ENCODE data around the gene MBP. TPM values are rescaled to one million over a fixed set of nuclear protein-coding genes. Genes with fewer than 3 reads are reported as not detected.

The MBP gene
- total and polyA plus RNA-seq, 2 experiments from 2014 or later: 18.4 to 22.9 TPM

DNA sequence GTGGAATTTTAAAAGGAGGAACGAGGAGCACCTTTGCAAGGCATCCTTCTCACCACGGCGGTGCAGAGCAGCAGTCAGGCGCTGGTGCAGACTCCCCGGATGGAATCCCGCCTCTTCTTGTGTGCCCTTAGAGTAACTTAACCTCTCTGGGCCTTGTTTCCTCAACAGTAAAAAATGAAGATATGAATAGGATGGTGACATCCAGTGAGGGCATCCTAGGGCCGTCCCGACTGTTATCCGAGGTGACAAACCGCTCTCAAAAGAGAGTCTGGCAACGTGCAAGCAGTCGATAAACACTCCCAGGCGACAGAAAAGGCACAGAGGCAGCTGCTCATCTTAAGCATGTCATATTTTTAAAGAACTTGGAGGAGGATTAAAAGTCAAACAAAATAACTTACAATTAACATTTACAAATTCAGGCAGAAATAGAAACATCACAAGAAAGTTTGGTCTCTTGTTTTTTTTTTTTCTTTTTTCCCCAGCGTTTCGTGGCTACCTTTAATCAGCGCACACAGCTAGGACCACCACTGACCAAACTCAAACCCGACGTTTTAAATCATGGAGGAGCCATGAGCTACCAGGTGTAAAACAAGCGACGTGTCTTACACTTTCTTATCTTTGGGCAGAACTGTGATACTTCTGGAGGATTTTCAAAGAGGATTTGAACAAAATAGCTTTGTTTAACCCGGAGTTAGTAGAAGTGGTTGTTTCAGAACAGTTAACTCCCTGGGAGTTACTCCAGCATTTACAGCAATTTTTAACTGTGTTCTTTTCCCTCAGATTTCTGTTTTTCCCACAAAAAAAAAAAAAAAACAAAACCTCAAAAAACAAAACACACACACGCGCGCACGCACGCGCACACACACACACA is 2.1 kb downstream of the MBP start (continued):
- TF ChIP-seq, protein P1, sequence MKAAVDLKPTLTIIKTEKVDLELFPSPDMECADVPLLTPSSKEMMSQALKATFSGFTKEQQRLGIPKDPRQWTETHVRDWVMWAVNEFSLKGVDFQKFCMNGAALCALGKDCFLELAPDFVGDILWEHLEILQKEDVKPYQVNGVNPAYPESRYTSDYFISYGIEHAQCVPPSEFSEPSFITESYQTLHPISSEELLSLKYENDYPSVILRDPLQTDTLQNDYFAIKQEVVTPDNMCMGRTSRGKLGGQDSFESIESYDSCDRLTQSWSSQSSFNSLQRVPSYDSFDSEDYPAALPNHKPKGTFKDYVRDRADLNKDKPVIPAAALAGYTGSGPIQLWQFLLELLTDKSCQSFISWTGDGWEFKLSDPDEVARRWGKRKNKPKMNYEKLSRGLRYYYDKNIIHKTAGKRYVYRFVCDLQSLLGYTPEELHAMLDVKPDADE (IDR thresholded peaks at IDR 0.05): no peak
- no peak for TF ChIP-seq STAT1 (IDR thresholded peaks at IDR 0.05; ENCODE audit: unreplicated experiment)

DNA sequence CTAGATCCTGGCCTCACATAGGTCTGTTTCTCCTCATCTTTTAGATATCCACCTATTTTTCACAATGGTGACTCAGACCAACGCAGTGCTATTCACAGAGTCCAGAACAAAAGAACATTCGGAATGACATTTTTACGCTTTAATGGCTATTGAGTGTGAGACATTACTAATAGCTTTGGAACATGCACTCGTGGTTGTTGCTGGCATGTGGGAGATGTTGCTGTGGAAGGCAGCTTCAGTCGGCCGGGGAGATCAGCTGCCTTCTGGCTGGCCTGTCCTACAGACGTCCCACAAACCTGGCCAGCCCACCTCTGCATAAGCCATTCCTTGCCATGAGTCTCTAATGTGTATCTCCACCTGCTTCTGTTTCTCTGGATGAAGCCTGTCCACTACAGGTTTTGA is 3.4 kb downstream of the MBP start:
- Mint-ChIP-seq H3K4me3 (no peak overlapping the region), H3K4me1 (peaks cover 32% of the 10 kb centered on the region), H3K27ac (no peak overlapping the region), H3K36me3 (ENCODE audit: low read depth) (peaks cover 10% of the 10 kb centered on the region; the same call in 2 of the 3 replicates), H3K27me3 (ENCODE audit: insufficient read depth, low read depth, poor library complexity) (peaks cover 25% of the 10 kb centered on the region), H3K9me3 (no peaks in the 10 kb centered on the region)
- H3K79me2 ChIP-seq (replicated peaks; ENCODE audit: insufficient read depth): peaks cover 57% of the 10 kb centered on the region
- H4K20me1 ChIP-seq (replicated peaks; ENCODE audit: insufficient read depth): peaks cover 15% of the 10 kb centered on the region; the same call in 1 of the 2 replicates
- no peak overlapping the region for H3K4me3 ChIP-seq
- no peaks in the 10 kb centered on the region for H3K36me3 ChIP-seq (ENCODE audit: insufficient read depth)
- no peak overlapping the region for H2AFZ ChIP-seq
- no peaks in the 10 kb centered on the region for H3K9me2 ChIP-seq (ENCODE audit: insufficient read depth)
- peaks cover 17% of the 10 kb centered on the region for H3K4me1 ChIP-seq (ENCODE audit: insufficient read depth)
- no peak for DNase-seq (ENCODE audit: low spot score)
- H3F3A ChIP-seq (replicated peaks; ENCODE audit: low read depth): peaks cover 5% of the 10 kb centered on the region; the same call in 1 of the 2 replicates
- peaks cover 33% of the 10 kb centered on the region for H3K27me3 ChIP-seq (ENCODE audit: insufficient read depth)
- H3K4me2 ChIP-seq: no peak overlapping the region
- no peak for ATAC-seq
- no peak overlapping the region for H3K27ac ChIP-seq (ENCODE audit: low read depth)
- TF ChIP-seq POLR2AphosphoS5 (IDR thresholded peaks at IDR 0.05; ENCODE audit: low read depth) (no peak), STAT1 (IDR thresholded peaks at IDR 0.05; ENCODE audit: unreplicated experiment) (no peak), ZNF114 (CRISPR knock-in tag; IDR thresholded peaks at IDR 0.05) (no peak), NANOG (IDR thresholded peaks at IDR 0.05; ENCODE audit: borderline replicate concordance) (no peak), EZH2phosphoT487 (IDR thresholded peaks at IDR 0.05; ENCODE audit: unreplicated experiment) (no peak), EZH2 (IDR thresholded peaks at IDR 0.05; ENCODE audit: low read depth, unreplicated experiment) (no peak)
- TF ChIP-seq, protein P2, sequence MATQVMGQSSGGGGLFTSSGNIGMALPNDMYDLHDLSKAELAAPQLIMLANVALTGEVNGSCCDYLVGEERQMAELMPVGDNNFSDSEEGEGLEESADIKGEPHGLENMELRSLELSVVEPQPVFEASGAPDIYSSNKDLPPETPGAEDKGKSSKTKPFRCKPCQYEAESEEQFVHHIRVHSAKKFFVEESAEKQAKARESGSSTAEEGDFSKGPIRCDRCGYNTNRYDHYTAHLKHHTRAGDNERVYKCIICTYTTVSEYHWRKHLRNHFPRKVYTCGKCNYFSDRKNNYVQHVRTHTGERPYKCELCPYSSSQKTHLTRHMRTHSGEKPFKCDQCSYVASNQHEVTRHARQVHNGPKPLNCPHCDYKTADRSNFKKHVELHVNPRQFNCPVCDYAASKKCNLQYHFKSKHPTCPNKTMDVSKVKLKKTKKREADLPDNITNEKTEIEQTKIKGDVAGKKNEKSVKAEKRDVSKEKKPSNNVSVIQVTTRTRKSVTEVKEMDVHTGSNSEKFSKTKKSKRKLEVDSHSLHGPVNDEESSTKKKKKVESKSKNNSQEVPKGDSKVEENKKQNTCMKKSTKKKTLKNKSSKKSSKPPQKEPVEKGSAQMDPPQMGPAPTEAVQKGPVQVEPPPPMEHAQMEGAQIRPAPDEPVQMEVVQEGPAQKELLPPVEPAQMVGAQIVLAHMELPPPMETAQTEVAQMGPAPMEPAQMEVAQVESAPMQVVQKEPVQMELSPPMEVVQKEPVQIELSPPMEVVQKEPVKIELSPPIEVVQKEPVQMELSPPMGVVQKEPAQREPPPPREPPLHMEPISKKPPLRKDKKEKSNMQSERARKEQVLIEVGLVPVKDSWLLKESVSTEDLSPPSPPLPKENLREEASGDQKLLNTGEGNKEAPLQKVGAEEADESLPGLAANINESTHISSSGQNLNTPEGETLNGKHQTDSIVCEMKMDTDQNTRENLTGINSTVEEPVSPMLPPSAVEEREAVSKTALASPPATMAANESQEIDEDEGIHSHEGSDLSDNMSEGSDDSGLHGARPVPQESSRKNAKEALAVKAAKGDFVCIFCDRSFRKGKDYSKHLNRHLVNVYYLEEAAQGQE (IDR thresholded peaks at IDR 0.05; ENCODE audit: unreplicated experiment): no peak
- TF ChIP-seq, protein P3, sequence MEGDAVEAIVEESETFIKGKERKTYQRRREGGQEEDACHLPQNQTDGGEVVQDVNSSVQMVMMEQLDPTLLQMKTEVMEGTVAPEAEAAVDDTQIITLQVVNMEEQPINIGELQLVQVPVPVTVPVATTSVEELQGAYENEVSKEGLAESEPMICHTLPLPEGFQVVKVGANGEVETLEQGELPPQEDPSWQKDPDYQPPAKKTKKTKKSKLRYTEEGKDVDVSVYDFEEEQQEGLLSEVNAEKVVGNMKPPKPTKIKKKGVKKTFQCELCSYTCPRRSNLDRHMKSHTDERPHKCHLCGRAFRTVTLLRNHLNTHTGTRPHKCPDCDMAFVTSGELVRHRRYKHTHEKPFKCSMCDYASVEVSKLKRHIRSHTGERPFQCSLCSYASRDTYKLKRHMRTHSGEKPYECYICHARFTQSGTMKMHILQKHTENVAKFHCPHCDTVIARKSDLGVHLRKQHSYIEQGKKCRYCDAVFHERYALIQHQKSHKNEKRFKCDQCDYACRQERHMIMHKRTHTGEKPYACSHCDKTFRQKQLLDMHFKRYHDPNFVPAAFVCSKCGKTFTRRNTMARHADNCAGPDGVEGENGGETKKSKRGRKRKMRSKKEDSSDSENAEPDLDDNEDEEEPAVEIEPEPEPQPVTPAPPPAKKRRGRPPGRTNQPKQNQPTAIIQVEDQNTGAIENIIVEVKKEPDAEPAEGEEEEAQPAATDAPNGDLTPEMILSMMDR (conservative IDR thresholded peaks at IDR 0.05; ENCODE audit: low read depth in 2 of 2): no peak
- TF ChIP-seq, protein P1 (IDR thresholded peaks at IDR 0.05): no peak

Measured in GM23338 (cell line).